Neuron (in vitro differentiated cells): ENCODE measurements around the gene SDF2L1.
"Not testable (repeated sequence)": the region's sequence is repeated elsewhere in the genome, so short reads cannot be mapped to it uniquely, and the experiment has no call there.

Source experiments
- H2AFZ ChIP-seq: one replicate; pipeline ENCODE4 v1.6.1; 2013; ENCODE audit warnings: low read depth, mild to moderate bottlenecking, inconsistent platforms, low read length, moderate library complexity
- H3K27me3 ChIP-seq: one replicate; pipeline ENCODE4 v1.6.1; 2013; ENCODE audit warnings: low read length; ENCODE audit not compliant: insufficient read depth
- H3K36me3 ChIP-seq: one replicate; pipeline ENCODE4 v1.6.1; 2013; ENCODE audit warnings: low read length; ENCODE audit not compliant: insufficient read depth
- H3K4me1 ChIP-seq: one replicate; pipeline ENCODE4 v1.6.1; 2013; ENCODE audit warnings: low read length; ENCODE audit not compliant: insufficient read depth
- H3K4me3 ChIP-seq: 2 replicates; pipeline ENCODE4 v1.5.1; 2013; ENCODE audit warnings: mild to moderate bottlenecking, low read length, moderate library complexity
- H3K9me3 ChIP-seq: one replicate; pipeline ENCODE4 v1.6.1; 2013; ENCODE audit warnings: low read length

SDF2L1 gene

GRCh38 chr22:21684492-21685163 lies 42.5 kb downstream of the SDF2L1 start:
- Histone ChIP-seq H3K27me3 (no peaks in the 10 kb centered on the region), H3K36me3 (peaks cover 42% of the 10 kb centered on the region), H2AFZ (no peak overlapping the region), H3K4me3 (no peak overlapping the region), H3K4me1 (no peaks in the 10 kb centered on the region), H3K9me3 (no peaks in the 10 kb centered on the region)

DNA sequence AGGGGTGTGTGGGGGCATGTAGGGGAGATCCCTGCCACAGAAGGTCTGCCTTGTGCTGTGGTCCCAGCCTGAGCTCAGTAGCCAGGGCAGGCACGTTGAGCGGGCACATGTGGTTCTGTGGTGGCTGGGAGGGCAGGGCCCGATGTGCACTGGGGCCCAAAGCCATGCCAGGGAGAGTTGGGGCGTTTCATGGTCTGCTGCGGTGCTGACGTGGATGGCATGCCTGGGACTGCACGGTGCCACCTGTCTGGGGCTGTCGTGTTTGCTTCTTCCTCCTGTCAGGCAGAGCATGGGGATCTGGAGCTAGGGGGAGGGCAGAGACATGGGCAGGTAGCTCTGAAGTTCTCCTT lies 43.0 kb downstream of the SDF2L1 start:
- no peak overlapping the region for H3K4me3 ChIP-seq
- no peaks in the 10 kb centered on the region for H3K4me1 ChIP-seq
- no peak overlapping the region for H2AFZ ChIP-seq
- H3K36me3 ChIP-seq, result peaks cover 44% of the 10 kb centered on the region
- H3K9me3 ChIP-seq, result no peaks in the 10 kb centered on the region
- no peaks in the 10 kb centered on the region for H3K27me3 ChIP-seq

DNA sequence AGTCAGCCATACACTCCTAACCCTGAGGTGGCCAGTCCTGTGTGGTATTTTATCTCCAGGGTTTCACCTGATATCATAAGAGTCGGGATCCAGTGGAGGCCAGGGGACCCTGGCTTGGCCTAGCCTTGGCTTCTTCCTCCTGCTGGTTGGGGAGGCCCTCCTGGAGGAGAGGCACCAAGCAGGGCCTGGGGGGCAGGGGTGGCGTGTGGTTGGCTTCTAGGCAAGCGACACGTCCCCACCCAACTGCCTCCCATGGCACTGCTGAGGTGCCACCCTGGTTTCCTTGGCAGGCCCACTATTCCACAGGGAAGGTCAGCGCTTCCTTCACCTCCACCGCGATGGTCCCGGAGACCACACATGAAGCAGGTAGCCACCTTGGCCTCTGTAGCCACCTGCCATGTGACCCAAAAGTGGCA lies 44.1 kb downstream of the SDF2L1 start:
- H3K4me3 ChIP-seq, result no peak overlapping the region
- no peaks in the 10 kb centered on the region for H3K27me3 ChIP-seq
- H2AFZ ChIP-seq, result no peak overlapping the region
- peaks cover 42% of the 10 kb centered on the region for H3K36me3 ChIP-seq
- H3K4me1 ChIP-seq, result no peaks in the 10 kb centered on the region
- H3K9me3 ChIP-seq, result no peaks in the 10 kb centered on the region

DNA sequence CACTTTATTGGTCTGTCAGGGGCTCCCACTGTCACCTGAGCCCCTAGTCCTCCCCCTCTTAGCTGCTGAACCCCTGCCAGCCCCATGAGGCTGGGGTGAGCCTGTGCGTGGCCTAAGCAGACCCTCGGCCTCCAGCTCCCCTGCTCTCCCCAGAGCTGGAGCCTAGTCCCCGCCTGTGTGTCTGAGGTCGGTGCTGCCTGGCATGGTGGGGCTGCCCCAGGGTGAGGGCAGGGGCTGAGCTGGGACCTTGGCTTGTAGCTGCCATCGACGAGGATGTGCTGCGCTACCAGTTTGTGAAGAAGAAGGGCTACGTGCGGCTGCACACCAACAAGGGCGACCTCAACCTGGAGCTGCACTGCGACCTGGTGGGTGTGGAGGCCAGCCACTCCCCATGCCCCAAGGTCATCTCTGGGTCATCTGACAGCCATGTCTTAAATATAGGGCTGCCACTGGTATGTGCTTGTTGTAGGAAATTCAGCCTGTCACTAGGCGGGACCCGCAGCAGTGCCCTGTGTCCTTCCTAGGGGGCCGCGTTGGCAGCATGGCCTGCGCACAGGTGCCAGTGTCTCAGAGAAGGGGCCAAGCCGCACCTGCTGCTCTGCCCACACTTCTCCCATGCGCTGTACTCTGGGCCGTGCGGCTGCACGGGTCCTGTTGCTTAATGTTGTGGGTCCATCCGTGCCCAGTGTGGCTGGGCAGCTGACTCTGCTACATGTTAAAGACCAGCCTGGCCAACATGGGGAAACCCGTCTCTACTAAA lies 44.7 kb downstream of the SDF2L1 start:
- Histone ChIP-seq H3K9me3 (no peaks in the 10 kb centered on the region), H3K36me3 (peaks cover 39% of the 10 kb centered on the region), H3K4me3 (no peak overlapping the region)

DNA sequence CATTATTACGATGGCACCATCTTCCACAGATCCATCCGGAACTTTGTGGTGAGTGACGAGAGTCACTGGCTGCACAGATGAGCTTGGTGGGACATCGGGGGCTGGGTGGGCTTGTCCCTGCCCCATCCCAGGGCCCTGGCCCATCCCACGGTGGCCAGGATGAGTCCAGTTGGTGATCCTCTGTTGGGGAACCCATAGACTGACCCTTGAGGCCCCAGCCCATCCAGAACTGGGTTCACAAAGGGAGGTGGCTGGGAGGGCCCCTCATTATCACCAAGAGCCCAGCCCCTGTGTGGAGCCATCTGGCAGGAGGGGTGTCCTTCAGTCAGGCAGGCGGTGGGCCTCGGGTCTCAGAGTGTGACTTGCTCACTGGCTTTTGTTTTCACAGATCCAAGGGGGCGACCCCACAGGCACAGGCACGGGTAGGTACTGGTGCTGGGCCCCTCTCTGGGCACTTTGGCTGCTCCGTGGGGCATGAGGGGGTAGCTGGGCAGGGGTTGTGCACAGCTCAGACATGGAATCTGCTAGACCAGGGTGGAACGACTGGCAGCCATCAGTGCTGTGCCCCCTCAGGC lies 45.7 kb downstream of the SDF2L1 start:
- Histone ChIP-seq H3K36me3 (peaks cover 39% of the 10 kb centered on the region), H3K4me1 (no peaks in the 10 kb centered on the region), H3K27me3 (no peaks in the 10 kb centered on the region), H2AFZ (no peak overlapping the region), H3K4me3 (no peak overlapping the region), H3K9me3 (no peaks in the 10 kb centered on the region)

More for the DNA sequence above, 44.7 kb downstream of the SDF2L1 start:
- Histone ChIP-seq H3K27me3 (no peaks in the 10 kb centered on the region), H3K4me1 (no peaks in the 10 kb centered on the region), H2AFZ (no peak overlapping the region)

DNA sequence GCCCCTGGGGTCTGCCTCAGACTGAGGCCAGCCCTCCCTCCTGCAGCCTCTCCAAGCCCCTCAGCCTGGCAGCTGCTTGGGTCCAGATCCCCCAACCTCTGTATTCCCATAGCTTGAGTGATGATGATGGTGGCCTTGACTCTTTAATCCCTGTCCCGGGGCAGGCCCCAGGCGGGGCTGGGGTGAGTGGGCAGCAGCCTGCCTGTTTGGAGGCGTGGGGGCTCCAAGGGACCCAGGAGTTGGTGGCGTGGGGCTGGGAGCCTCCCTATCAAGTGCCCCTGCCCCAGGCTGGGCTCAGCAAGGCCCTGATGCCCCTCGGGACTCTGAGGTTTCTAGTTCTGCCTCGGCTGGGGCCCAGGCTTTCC lies 46.2 kb downstream of the SDF2L1 start:
- peaks cover 41% of the 10 kb centered on the region for H3K36me3 ChIP-seq
- no peak overlapping the region for H2AFZ ChIP-seq
- H3K4me3 ChIP-seq, result no peak overlapping the region
- H3K9me3 ChIP-seq, result no peaks in the 10 kb centered on the region
- H3K27me3 ChIP-seq, result no peaks in the 10 kb centered on the region
- no peaks in the 10 kb centered on the region for H3K4me1 ChIP-seq

DNA sequence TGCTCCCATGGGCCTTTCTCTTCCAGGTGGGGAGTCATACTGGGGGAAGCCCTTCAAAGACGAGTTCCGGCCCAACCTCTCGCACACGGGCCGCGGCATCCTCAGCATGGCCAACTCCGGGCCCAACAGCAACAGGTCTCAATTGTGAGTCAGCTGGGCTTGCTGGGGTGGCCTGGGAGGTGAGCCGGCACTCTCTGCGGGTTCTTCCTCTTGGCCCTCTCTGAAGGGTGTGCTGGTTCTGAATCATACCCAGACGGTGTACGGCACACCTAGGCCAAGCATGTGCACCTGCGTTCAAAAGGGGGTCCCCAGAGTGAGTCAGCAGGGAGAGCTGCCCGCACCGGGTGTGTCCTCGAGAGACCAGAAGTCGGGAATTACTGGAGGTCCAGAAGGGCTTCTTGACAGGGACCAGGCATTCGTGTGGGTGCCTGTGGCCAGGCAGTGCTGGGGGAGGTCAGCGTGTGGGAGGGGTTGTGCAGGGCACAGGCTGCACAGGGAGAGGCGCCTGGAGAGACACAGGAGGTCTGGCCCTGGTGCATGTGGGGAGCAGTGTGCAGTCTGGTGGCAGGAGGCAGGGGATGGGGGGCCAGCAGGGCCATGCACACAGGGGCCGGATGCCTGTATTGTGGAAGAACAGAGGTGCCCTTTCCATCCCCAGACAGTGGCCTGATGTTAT lies 46.7 kb downstream of the SDF2L1 start:
- Histone ChIP-seq H3K9me3 (no peaks in the 10 kb centered on the region), H3K4me1 (no peaks in the 10 kb centered on the region), H2AFZ (no peak overlapping the region), H3K27me3 (no peaks in the 10 kb centered on the region), H3K36me3 (peaks cover 43% of the 10 kb centered on the region), H3K4me3 (no peak overlapping the region)

DNA sequence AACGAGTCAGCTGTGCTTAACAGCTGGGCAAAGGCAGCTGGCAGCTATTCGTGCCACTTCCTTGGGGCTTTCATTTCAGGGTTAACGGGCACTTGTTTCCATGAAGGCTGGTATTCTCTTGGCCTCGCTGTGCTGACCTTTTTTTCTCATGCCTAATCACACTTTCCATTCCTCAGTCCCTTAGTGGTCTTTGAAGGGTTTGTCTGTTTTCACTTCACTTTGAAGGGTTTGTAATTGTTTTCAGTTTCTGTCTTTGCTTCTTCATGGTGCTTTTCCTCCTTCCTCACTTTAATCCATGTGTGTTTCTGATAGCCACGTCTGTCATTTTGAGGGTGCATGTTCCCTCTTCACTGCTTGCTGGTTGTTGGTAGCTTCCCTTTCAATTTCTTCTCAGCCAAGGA lies 48.3 kb downstream of the SDF2L1 start:
- peaks cover 58% of the 10 kb centered on the region for H3K36me3 ChIP-seq

DNA sequence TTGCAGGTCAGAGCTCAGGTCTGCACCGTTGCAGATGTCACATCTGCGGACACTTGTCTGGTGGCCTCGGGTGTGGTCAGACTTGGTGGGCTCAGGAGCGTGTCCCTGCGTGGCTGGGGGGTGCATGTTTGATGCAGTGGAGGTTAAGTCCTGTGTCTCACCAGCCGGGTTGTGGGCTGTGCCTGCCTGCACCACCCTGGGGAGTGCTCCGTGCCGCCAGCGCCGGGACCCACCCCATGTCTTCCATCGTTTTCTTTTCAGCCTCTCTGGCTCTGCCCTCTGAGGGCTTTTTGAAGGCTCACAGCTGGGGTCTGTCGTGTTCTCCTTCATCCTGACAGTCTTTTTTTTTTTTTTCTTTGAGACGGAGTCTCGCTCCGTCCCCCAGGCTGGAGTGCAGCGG lies 49.7 kb downstream of the SDF2L1 start:
- no peaks in the 10 kb centered on the region for H3K4me1 ChIP-seq
- no peak overlapping the region for H3K4me3 ChIP-seq
- H3K9me3 ChIP-seq, result no peaks in the 10 kb centered on the region
- H2AFZ ChIP-seq, result no peak overlapping the region
- H3K27me3 ChIP-seq, result no peaks in the 10 kb centered on the region
- H3K36me3 ChIP-seq, result peaks cover 62% of the 10 kb centered on the region

More for the DNA sequence above, 48.3 kb downstream of the SDF2L1 start:
- H3K4me1 ChIP-seq, result no peaks in the 10 kb centered on the region
- no peak overlapping the region for H2AFZ ChIP-seq
- no peak overlapping the region for H3K4me3 ChIP-seq
- H3K9me3 ChIP-seq, result no peaks in the 10 kb centered on the region
- no peaks in the 10 kb centered on the region for H3K27me3 ChIP-seq

DNA sequence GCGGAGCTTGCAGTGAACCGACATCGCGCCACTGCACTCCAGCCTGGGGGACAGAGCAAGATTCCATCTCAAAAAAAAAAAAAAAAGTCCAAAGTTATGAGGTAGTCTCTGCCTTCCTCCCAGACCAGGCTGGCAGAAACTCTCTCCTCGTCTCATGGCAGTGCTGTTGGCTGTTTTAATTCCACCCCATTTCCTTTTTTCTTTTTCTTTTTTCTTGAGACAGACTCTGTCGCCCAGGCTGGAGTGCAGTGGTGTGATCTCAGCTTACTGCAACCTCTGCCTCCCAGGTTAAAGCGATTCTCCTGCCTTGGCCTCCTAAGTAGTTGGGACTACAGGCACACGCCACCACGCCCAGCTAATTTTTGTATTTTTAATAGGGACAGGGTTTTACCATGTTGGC lies 50.8 kb downstream of the SDF2L1 start:
- not testable (repeated sequence) for H3K9me3 ChIP-seq, H3K27me3 ChIP-seq, H2AFZ ChIP-seq, H3K4me3 ChIP-seq, H3K4me1 ChIP-seq
- H3K36me3 ChIP-seq, result peaks cover 69% of the 10 kb centered on the region

DNA sequence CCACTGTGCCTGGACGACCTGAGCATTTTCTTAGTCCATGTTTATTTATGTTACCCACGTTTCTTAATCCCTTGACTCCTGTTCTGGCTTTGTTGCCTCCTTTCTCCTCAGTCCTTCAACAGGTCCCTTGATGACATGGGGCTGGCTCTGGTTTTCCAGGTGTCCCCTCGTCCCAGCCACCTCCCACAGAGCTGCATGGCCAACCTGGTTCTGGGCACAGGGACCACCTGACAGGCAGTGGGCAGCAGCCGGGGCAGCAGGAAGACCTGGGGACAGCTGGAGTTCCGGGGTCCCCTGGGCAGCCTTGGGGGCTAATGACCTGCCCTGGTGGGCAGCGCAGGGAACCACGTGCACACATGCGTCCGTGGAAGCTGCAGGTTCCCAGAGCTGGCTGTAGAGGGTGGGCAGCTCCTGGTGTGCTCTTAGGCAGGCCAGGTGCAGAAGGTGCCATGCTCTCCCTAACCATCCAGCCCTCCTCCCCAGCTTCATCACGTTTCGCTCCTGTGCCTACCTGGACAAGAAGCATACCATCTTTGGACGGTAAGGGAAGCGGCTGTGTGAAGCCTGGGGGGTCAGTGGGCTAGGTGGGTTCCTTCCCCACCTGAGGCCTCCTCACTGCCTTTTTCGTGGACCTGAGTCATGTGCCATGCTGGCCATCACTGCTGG lies 51.4 kb downstream of the SDF2L1 start:
- Histone ChIP-seq H3K27me3 (no peaks in the 10 kb centered on the region), H3K9me3 (no peaks in the 10 kb centered on the region), H2AFZ (no peak overlapping the region), H3K36me3 (peaks cover 69% of the 10 kb centered on the region), H3K4me1 (no peaks in the 10 kb centered on the region), H3K4me3 (no peak overlapping the region)
